Measurements from ENCODE around the gene SPX.

The SPX gene

GRCh38 chr12:21539797-21540196 is 13.7 kb downstream of the SPX start:
- DNase-seq = no peak

GRCh38 chr12:21541773-21542172 is 15.7 kb downstream of the SPX start:
- no peak for DNase-seq

- no peak for DNase-seq
These were observed 16.3 kb downstream of the SPX start for GRCh38 chr12:21542403-21542802.

DNA sequence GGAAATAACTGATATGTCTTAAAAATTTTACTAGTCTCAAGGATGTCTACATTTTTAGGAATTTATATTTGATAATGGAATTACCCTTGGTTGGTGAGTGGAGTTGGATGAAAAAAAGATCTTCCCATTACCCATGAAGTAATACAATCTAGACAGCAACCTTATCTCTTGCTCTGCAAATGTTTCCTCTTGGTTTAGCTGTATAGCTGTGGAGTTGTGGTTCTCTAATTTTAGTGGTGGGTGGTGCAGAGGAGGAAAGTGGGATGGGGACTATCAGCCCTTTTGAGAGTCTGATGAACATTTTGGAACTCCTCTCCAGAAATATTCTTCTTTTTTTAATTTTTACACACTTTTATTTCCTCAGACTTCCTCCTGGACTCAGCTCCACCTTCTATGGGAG is 17.1 kb downstream of the SPX start:
- DNase-seq = no peak

DNA sequence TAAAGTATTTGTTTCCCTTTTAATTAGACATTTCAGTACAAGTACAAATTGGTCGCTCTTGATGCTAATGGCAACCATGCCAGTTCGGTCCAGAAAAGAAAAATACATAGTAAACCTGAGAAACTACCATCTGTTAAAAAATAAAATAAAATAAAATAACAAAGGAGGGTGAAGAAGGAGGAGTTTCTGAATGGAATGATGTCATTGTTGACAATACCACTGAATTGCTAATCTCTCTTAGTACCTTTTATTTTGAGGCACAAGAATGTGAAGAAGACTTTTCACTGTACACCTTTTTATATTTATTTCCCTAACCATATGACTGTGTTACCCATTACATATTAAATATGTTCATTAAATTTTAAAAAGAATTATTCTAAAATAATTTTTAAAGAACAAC is 19.5 kb downstream of the SPX start:
- DNase-seq = no peak

DNA sequence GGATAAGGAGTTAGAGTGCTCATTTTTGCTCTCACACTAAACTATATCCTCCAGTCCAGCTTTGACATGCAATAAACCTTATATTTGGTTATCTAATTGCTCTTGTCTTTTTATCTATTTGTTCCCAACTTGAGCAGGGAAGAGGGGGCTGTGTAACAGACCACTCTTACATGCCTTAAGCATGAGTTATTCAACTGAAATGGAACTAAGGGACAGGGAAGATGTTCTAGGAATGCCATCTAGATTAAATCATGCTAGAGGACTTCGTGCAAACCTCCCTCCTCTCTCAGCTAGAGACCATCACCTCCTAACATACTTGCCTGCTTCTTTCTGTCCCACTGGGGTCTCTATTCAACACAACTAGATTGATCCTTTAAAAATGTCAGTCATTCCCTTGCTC is 20.6 kb downstream of the SPX start:
- no peak for DNase-seq

DNA sequence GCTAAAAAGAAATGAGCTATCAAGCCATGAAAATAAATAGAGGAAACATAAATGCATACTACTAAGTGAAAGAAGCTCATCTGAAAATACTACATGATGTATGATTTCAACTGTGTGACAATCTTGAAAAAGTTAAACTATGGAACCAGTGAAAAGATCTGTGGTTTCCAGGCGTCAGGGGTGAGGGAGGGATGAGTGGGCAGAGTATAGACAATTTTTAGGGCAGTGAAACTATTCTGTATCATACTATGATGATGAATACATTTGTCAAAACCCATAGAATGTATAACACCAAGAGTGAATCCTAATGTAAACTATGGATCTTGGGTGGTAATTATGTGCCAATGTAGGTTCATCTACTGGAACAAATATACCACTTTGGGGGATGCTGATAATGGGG is 21.3 kb downstream of the SPX start:
- no peak for DNase-seq

DNA sequence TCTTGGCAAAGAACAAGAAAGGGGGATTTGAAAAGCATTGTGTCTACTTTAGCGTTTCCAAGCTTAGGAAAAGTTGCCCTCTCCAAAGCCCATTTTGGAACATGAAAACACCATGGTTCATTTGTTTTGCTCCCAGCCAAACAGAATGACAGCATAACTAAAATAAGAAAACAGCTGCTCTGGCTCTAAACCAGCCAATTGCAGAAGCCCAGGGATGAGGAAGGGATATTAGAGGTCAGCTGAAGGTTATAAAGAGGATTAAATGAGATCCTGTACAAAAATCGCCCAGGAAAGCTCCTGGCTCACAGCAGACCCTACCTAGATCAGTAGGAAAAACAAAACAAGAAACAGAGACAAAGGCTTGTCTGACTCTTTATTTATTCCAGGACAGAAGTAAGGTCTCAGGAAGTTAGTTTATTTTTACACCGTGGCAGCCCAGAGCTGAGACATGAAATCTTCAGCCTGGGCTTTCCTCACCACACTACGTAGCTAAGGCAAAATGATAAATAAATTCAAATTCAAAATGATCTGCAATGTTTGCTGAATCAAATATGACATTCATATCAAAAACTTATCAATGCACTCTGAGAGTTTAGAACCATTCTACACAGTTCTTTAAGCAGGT is 25.9 kb downstream of the SPX start:
- DNase-seq = no peak

GRCh38 chr12:21552635-21553328 is 26.7 kb downstream of the SPX start:
- DNase-seq = no peak

- no peak for DNase-seq
These were observed 27.2 kb downstream of the SPX start for GRCh38 chr12:21553329-21553675.

- DNase-seq = no peak
These were observed 32.1 kb downstream of the SPX start for GRCh38 chr12:21558100-21558679.

GRCh38 chr12:21559855-21560569 is 33.9 kb downstream of the SPX start:
- no peak for DNase-seq

DNA sequence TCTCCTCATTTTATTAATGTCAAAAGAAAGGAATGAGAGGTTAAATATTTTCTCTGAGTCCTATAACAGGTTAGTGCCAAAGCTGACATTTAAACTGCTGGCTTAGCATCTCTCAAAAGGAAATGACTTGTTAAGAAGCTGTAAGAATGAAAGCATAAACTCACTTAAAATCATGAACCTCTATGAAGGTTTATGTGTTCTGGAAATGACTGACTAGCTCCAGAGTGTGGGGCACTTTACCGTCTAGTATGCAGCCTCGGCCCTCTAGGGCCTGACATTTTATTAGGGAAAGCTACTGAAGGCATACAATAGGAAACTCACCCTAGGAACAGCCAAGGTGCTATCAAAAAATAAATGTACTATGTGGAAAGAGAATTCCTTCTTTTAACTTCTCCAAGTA is 35.1 kb downstream of the SPX start:
- no peak for DNase-seq

- no peak for DNase-seq
These were observed 36.8 kb downstream of the SPX start for GRCh38 chr12:21562859-21563258.

DNA sequence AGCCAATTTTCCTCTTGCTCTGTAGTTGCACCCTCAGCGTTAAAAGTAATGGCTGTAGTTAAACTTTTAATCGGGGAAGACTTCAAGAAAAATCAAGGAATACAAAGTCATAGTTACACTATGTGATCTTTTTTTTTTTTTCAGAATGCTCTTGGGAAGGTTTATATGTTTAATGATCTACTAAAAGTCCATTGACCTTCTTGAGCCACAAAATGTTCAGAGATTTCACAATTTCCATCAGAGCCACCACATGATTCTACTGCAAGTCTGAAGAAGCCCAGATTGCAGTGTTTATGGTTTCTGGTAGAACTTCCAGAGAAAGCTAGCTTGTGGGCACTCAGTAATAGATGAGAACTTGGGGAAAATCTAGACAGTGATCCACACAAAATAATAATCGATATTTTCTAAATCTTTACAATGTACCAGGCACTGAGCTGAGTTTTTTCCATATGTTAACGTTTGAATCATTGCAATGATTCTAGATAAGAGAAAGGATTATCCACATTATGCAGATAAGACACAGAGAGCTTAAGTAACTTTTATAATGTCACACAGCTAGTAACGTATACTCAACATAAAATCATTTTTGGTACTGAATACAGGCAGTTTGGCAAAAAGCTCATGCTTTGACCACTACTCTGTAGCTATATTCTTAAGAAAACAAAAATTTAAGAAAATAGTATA is 40.3 kb downstream of the SPX start:
- no peak for DNase-seq

DNA sequence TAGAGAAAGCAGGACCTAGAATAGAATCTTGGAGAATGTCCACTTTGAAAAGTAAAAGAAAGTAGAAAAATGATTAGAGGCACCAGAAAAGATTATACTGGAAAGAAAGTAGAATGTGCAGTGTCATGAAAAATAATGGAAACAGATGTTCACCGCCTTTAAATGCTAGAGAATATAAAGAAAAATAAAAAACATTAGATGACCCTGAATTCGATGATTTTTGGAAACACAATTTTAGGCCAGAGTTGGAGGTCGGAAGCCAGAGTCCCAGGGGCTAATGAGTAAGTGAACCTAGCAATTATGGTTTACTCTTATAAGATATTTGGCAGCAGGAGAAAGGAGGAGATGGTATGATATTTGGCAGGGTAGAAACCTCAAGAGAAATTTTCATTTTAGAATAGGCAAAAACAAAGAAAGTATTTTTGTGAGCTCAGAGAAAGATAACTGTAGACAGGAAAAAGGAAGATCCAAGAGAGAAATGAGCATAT is 40.9 kb downstream of the SPX start:
- no peak for DNase-seq

GRCh38 chr12:21568115-21568514 is 42.0 kb downstream of the SPX start:
- DNase-seq = no peak

- DNase-seq = no peak
These were observed 45.0 kb downstream of the SPX start for GRCh38 chr12:21571046-21571445.

DNA sequence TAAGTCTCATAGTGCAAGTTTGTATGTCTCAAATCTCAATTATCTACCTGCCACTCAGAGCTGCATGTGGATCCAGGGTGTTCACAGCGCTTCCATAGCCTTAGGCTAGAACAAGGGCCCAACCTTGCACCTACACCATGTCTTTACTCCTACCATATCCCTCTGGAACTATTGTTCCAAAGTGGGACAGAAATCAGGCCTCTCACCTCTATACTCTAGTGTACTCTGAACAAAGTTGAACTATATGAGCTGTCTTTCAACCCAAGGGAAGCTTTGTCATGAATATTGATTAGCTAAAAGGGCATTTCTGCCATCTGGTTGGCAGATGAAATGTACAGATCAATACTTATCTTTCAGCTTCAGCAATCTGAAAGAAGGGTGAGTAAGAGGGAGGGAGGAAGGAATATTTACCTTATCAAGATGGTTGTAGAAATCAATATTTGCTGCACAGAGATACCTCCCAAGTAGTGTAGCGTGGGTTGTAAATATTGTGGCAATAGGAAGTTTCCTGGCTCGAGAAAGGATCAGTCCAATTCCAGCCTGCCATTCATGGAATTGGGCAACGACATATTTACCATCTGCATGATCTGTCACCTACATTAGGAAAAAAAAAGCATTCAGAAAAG is 47.8 kb downstream of the SPX start:
- no peak for DNase-seq

GRCh38 chr12:21576431-21576830 is 50.3 kb downstream of the SPX start:
- DNase-seq = no peak

DNA sequence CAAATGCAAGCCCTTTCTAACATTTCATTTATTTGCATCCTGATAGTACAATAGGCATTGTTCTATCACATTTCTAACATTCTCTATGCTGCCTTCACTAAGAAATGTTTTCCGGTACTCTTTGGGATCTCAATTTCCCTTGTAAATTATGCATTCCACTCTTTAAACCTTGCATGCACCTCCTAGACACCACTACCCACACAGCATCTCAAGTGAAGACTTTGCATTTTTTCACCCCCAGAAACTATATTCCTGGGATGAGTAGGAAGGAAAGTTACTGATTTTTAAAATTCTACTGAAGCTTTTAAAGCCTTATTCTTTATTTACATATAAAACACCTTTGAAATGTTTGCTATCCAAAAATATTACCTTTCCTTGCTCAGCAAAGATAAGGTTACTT is 51.4 kb downstream of the SPX start:
- no peak for DNase-seq

GRCh38 chr12:21580748-21581516 is 54.8 kb downstream of the SPX start:
- no peak for DNase-seq
